HG02943 (cell line): Measurements from ENCODE around the gene STUB1.

Source experiments
- ATAC-seq: cut with Tn5 transposase; IDR thresholded peaks from one replicate; pipeline ENCODE4 v1.9.1; 2021; ENCODE audit warnings: mild to moderate bottlenecking, low read depth, moderate library complexity; ENCODE audit not compliant: unreplicated experiment

Gene STUB1

DNA sequence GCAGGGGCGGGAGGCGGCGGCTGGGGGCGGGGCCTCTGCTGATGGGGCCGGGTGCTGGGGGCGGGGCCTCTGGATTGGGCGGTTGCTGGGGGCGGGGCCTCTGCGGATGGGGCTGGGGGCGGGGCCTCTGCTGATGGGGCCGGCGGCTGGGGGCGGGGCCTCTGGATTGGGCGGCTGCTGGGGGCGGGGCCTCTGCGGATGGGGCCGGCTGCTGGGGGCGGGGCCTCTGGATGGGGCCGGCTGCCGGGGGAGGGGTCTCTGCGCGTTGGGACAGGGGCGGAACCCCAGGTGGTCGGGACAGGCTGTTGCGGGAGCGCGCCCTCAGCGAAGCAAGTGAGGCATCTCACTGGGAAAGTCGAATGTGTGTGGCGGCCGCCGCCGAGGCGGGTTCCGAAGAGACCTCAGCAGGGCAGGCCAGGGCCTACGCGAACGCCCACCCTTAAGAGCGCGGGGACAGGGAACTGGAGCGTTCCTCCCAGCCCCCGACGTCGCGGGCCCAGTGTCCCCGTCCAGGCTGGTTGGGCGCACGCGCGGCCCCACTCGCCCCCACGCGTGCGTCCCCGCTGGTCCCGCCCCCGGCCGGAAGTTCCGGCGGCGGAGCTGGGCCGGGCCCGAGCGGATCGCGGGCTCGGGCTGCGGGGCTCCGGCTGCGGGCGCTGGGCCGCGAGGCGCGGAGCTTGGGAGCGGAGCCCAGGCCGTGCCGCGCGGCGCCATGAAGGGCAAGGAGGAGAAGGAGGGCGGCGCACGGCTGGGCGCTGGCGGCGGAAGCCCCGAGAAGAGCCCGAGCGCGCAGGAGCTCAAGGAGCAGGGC is at the start of gene STUB1:
Gene STUB1 (plus strand): TSS at position 597 of the 811 bp plus-strand sequence. CDS start 116 bp downstream, at position 713.
- ATAC-seq, result peak; percentile 35

DNA sequence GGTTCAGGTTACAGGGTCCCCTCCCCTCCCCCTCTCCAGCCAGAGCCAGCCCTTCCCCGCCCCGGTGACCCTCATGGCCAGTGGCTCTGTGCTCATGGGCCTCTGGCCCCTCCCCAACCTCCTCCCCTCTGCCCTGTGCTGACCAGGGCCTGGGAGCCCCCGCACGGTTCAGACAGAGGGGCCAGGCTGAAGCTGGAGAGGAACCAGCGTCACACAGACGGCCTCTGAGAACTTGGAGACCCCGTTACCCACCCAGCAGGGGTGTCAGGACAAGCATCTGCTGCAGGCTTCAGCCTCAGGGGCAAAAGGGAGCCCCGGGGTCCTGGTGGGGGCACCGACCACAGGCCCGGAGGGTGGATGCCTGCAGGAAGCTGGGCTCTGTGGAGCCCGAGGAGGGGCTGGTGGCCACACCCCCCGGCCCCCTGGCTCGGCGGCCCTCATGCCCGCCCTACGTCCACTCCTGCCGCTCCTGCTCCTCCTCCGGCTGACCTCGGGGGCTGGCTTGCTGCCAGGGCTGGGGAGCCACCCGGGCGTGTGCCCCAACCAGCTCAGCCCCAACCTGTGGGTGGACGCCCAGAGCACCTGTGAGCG is 49.3 kb upstream of the STUB1 start, which contains the start of gene WFIKKN1:
Gene WFIKKN1 (plus strand): TSS at position 171 of the 591 bp plus-strand sequence. CDS start 269 bp downstream, at position 440.
- ATAC-seq, result no peak

GRCh38 chr16:631808-632358 is 48.3 kb upstream of the STUB1 start:
- ATAC-seq, result no peak

- ATAC-seq, result no peak
Observed at GRCh38 chr16:632486-633335, 47.5 kb upstream of the STUB1 start.

DNA sequence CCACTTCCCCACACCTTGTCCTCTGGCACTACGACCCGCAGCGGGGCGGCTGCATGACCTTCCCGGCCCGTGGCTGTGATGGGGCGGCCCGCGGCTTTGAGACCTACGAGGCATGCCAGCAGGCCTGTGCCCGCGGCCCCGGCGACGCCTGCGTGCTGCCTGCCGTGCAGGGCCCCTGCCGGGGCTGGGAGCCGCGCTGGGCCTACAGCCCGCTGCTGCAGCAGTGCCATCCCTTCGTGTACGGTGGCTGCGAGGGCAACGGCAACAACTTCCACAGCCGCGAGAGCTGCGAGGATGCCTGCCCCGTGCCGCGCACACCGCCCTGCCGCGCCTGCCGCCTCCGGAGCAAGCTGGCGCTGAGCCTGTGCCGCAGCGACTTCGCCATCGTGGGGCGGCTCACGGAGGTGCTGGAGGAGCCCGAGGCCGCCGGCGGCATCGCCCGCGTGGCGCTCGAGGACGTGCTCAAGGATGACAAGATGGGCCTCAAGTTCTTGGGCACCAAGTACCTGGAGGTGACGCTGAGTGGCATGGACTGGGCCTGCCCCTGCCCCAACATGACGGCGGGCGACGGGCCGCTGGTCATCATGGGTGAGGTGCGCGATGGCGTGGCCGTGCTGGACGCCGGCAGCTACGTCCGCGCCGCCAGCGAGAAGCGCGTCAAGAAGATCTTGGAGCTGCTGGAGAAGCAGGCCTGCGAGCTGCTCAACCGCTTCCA is 46.7 kb upstream of the STUB1 start:
- ATAC-seq, result no peak

- no peak for ATAC-seq
Observed at GRCh38 chr16:634051-634670, 46.0 kb upstream of the STUB1 start.

- ATAC-seq, result no peak
Observed at GRCh38 chr16:634996-635395, 45.2 kb upstream of the STUB1 start.

GRCh38 chr16:635573-636205 is 44.5 kb upstream of the STUB1 start:
- ATAC-seq, result no peak

- ATAC-seq, result peak; percentile 53
Observed at GRCh38 chr16:636206-637080, 43.8 kb upstream of the STUB1 start, which contains the start of gene METTL26. METTL26 (minus strand) TSS chr16:636305; CDS start chr16:636290, 15 bp downstream.

DNA sequence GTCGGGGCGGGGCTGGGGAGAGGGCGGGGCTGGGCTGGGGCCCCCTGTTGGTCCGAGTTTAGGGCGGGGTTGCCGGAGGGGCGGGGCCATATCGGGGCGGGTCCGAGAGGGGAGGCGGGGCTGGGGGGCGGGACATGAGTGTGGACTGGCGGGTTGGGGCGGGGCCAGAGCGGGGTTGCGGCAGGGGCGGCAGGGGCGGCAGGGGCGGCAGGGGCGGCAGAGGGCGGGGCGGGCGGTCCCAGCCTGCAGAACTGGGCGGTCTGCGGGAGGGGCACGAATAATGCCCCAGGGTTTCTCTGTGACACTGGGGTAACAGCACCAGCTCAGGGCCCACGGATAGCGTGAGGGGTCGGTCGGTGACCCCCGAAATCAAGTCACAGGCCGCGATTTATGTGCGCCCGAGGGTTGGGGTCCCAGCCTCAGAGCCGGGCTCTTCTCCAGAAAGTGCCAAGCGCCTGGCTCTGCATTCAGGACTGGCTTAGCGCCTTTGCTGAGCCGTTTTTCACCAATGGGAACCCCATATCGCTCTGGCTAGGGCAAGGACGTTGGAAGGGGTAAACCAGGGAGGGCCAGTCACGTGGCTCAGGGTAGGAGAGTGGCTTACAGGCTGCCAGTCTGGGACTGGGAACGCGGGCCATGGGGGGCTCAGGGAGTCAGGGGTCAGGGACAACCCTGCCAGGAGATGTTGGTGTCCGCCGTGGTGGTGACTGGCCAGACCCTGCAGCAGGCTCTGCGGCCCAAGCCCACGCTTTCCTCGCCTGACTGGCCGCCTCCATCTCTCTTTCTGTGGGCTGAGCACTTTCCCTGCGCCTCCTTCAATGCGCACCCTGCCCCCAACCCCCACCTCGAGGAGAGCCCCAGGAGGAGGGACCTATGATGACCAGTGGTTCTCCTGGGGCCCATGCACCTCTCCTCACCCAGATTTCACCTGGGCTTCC is 42.9 kb upstream of the STUB1 start:
- ATAC-seq, result no peak

GRCh38 chr16:638034-638543 is 42.1 kb upstream of the STUB1 start:
- no peak for ATAC-seq

GRCh38 chr16:638836-639235 is 41.4 kb upstream of the STUB1 start:
- ATAC-seq, result no peak

DNA sequence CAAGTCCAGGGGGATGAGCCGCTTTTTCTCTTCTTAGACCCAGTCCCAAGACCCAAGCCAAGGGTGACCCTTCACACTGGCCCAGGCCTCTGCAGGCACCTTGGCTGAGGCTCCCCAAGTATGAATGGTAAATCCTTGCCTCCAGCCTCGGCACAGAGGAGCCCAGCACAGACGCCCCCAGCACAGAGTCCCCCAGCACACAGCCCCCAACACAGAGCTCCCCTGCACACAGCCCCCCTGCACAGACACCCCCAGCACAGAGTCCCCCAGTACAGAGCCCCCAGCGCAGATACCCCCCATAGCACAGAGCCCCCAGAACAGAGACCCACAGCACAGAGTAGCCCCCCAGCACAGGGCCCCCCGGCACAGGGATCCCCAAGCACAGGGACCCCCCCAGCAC is 39.6 kb upstream of the STUB1 start:
- no peak for ATAC-seq

DNA sequence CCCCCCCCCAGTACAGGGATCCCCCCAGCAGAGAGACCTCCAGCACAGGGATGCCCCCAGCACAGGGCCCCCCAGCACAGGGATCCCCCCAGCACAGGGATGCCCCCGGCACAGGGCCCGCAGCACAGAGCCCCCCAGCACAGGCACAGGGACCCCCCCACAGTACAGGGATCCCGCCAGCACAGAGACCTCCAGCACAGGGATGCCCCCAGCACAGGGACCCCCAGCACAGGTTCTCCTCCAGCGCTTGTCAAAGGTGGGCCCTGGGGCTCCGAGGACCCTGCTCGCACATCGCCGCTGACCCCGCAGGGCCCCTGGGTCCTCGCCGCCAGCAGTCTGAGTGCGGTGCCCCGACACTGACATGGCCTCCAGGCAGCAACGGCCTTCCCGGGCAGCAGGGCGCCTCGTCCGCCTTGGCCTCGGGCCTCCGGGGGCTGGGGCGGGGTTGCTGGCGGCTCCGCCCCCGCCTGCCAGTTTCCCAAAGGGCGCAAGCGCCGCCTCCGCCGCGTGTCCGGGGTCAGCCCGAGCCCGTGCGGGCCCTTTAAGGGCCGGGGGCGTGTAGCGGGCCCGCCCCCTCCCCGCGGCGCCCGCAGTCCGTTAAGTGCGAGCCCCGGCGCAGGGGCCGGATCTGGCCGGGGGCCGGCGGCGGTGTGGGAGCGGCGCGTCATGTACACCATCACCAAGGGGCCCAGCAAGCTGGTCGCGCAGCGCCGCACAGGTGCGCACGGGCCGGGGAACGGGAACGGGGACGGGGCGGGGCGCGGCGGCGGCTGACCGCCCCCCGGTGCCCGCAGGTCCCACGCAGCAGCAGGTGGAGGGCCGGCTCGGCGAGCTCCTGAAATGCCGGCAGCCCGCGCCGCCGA is 38.7 kb upstream of the STUB1 start, which contains the start of gene MCRIP2:
Gene MCRIP2 (plus strand): TSS at position 503 of the 863 bp plus-strand sequence. CDS start 164 bp downstream, at position 667.
- ATAC-seq, result no peak

- ATAC-seq, result no peak
Observed at GRCh38 chr16:642189-643049, 37.8 kb upstream of the STUB1 start.
